GM12801 (cell line): Measurements from ENCODE around the gene HERPUD2.

Experiments
- CTCF ChIP-seq: IDR thresholded peaks from one replicate; pipeline ENCODE4 v1.5.1; 2011; ENCODE audit warnings: control low read depth; ENCODE audit not compliant: insufficient read length; ENCODE audit errors: extremely low read depth

Gene HERPUD2

DNA sequence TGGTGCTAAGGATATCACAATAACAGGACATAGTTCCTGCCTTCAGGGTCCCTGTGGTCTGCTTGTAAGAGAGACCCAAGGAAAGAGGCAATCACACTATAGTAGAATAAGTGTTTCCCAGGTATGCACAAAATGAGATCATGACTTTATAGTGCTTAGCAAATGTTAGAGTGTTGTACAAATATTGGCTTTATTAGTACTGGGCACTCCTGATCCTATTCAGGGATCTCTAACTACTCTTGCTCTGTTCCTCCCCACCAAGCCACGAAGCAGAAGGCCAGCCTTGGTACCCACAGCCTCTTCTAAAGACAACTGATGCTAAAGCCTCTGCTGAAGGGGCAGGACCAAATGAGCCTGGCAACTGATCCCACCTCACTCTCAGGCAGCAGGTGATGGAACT is 75.1 kb downstream of the HERPUD2 start:
- no peak for TF ChIP-seq CTCF

DNA sequence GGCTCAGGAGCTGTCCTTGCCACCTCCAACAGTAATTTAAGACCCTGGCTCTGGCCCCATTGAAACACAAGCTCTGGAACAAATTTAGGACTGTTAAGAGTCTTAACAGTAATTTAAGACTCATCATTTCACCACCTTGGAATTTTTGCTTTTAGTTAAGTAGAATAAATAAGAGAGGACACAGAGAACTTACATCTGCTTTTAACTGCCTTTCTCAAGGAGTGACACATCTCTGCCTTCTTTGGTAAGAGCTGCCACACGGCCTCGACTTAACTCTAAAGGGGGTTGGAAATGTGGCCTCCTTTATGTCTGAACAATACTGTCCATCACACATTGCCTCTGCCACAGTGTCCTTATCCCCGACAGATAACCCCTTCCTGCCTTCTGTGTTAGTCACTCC is 77.9 kb downstream of the HERPUD2 start:
- no peak for TF ChIP-seq CTCF

DNA sequence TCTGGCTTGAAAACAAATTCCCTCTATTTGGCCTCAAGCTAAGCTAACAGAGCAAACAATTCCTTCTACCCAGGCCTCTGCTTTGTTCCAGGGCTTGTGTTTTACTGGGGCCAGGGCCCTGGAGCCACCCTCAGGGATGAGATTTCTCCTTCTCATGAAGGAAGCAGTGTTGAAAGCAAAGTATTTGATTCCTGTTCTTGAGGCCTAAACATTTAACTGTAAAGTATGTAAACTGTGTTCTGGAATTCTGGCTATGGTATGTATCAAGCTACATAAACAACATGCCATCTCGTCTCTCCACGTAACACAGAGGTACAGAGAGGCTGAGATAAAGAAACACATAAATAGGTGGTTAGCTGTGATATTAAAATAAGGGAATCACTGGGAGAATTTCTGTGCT is 81.8 kb downstream of the HERPUD2 start:
- no peak for TF ChIP-seq CTCF

DNA sequence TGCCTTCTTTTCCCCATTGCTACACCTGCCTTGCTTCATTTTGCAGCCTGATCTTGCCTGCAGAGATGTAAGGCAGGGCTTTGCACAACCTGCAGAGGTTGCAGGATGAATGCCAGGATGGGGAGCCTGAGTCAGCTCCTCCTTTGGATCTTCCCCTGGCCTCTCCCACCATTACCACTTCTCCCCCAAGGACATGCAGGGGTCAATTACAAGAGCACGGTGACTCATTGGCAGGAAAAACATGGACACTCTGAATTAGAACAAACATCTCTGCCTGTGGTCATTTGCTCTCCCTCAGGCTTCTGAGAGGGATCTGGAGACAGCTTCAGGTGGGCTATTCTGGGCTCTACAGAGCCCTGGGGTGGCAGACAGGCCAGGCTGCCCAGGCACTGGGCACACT is 89.2 kb downstream of the HERPUD2 start:
- no peak for TF ChIP-seq CTCF

GRCh38 chr7:35604595-35604994 is 90.3 kb downstream of the HERPUD2 start:
- TF ChIP-seq CTCF, result no peak

DNA sequence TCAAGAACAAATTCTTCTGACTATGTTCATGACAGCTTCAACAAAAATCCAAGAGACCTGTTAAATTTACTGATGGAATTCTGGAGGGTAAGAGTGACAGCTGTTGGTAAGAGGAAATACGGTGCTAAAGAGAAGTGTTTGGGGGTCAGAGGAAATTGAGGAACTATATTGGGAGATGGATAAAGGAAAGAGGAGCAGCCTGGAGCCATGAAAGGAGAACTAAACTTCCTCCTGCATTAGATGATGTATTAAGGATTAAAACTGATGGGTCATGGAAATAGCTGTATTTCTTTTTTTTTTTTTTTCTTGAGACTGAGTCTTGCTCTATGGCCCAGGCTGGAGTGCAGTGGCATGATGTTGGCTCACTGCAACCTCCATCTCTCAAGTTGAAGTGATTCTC is 95.3 kb downstream of the HERPUD2 start:
- TF ChIP-seq CTCF, result no peak

DNA sequence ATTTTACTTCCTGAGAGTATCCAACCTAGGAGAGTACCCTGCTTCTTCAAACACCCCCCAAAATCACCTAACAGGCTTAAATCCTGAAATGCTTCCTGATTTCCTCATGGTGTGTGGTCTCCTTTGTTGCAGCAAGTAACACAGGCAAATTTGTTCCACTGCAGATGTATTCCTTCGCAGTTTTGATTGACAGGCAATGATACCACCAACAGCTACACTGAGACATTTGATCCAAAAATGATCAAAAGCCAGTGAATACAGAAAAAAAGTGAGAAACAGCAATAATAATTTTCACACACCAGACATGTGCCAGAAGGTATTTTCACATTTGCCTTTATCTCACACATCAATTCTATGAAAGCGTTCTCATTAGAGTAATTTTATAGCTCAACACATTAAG is 95.9 kb downstream of the HERPUD2 start:
- TF ChIP-seq CTCF, result no peak

GRCh38 chr7:35596061-35596460 is 98.9 kb downstream of the HERPUD2 start:
- TF ChIP-seq CTCF, result no peak
